Fibroblast of skin of right quadriceps (primary cell): ENCODE measurements around the gene GNAI2.
"Not testable (repeated sequence)": the region's sequence is repeated elsewhere in the genome, so short reads cannot be mapped to it uniquely, and the experiment has no call there.

Experiments used
- DNase-seq: peaks from one replicate; pipeline ENCODE4 v3.0.0-alpha.2; 2013

The GNAI2 gene

GRCh38 chr3:50228184-50228763 lies 7.7 kb upstream of the GNAI2 start:
- DNase-seq: not testable (repeated sequence)

- no peak for DNase-seq
These were observed 6.5 kb upstream of the GNAI2 start for GRCh38 chr3:50229490-50229889.

GRCh38 chr3:50230104-50230793 lies 5.8 kb upstream of the GNAI2 start:
- no peak for DNase-seq

GRCh38 chr3:50230794-50231125 lies 5.2 kb upstream of the GNAI2 start:
- no peak for DNase-seq

- no peak for DNase-seq
These were observed 4.4 kb upstream of the GNAI2 start for GRCh38 chr3:50231581-50231980.

- no peak for DNase-seq
These were observed 3.7 kb upstream of the GNAI2 start for GRCh38 chr3:50232303-50232702.

GRCh38 chr3:50233176-50233575 lies 2.8 kb upstream of the GNAI2 start:
- no peak for DNase-seq

GRCh38 chr3:50236484-50237132 lies 604 bp downstream of the GNAI2 start:
- DNase-seq: no peak

GRCh38 chr3:50237133-50237651 lies 1.2 kb downstream of the GNAI2 start:
- peak; percentile 37 for DNase-seq

GRCh38 chr3:50237754-50238548 lies 1.9 kb downstream of the GNAI2 start:
- DNase-seq: peak; percentile 82

- no peak for DNase-seq
These were observed 2.6 kb downstream of the GNAI2 start for GRCh38 chr3:50238549-50239026.

GRCh38 chr3:50239649-50240048 lies 3.6 kb downstream of the GNAI2 start:
- DNase-seq: no peak

- DNase-seq: no peak
These were observed 5.2 kb downstream of the GNAI2 start for GRCh38 chr3:50241163-50241562.

- no peak for DNase-seq
These were observed 5.8 kb downstream of the GNAI2 start for GRCh38 chr3:50241713-50242380.

GRCh38 chr3:50242381-50242770 lies 6.4 kb downstream of the GNAI2 start:
- no peak for DNase-seq

- no peak for DNase-seq
These were observed 7.0 kb downstream of the GNAI2 start for GRCh38 chr3:50242851-50243542.

GRCh38 chr3:50243543-50243895 lies 7.5 kb downstream of the GNAI2 start:
- DNase-seq: no peak

GRCh38 chr3:50244813-50245212 lies 8.8 kb downstream of the GNAI2 start:
- not testable (repeated sequence) for DNase-seq

GRCh38 chr3:50245251-50245745 lies 9.3 kb downstream of the GNAI2 start:
- no peak for DNase-seq

- peak; percentile 92 for DNase-seq
These were observed 10.0 kb downstream of the GNAI2 start for GRCh38 chr3:50245831-50246516.

- peak; percentile 95 for DNase-seq
These were observed 10.5 kb downstream of the GNAI2 start for GRCh38 chr3:50246517-50246954.
